Measurements from ENCODE around the gene POLRMT. TPM values are rescaled to one million over a fixed set of nuclear protein-coding genes. Genes with fewer than 3 reads are reported as not detected.

The POLRMT gene
- 10 to 100 TPM; 37.8 to 61.1 (median 46.9) TPM for total RNA-seq

DNA sequence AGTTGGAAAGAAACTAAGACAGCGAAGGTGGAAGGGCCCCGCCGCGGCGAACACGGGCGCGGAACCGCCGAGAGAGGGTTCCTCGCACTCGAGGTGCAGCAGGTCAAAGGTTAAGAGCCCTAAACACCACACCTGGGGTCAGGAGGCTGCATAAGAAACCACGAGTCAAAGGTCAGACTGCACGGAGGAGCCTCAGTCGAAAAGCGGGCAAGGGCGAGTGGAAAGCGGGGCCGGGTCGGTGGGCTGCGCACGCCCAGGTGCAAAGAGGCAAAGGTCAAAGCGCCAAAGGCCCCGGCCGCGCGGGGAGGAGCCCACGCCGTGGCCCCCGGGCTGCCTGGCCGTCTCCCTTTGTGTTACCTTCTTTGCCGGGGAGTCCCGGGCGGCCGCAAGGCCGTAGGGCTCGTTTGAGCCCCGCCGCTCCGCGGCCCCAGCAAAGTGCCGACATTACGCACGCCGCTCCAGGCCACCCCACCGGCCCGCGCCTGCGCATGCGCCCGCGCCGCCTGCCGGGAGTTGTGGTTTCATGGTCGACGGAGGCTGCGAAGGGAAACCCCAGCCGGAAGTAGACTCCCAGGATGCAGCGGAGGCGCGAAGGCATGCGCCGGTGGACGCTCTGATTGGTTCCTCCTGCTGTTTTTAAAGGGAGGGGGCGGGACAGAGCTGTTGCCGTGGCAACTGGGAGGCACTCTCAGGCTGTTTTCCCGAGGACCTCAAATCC, at the start of gene POLRMT:
TSS of gene POLRMT (minus strand) at position 470 of the 718 bp plus-strand sequence. CDS start at position 445, 25 bp downstream.
- TF ChIP-seq CTCF (IDR thresholded peaks at IDR 0.05) (no peak), POLR2A (IDR thresholded peaks at IDR 0.05) (no peak)
- 0 to 1% methylated on average over 53 to 54 of the region's 67 CpGs for WGBS, 2 donors
- intact Hi-C loops (cut with DNase I; ENCODE audit: low total_unique reads) = no loop called here
- peak; percentile 98 to 100 for DNase-seq (ENCODE audit: low spot score in 2 of 2)
- H3K4me3 ChIP-seq (ENCODE audit: low read depth, poor library complexity, severe bottlenecking) = peak within 1 kb of the TSS; percentile 85

- no peak overlapping the region for H3K4me3 ChIP-seq (ENCODE audit: low read depth, poor library complexity, severe bottlenecking)
- 74 to 81% methylated on average over 8 to 22 of the region's 25 CpGs for WGBS, 2 donors
- no peak for TF ChIP-seq POLR2A (IDR thresholded peaks at IDR 0.05)
- no peak for TF ChIP-seq CTCF (IDR thresholded peaks at IDR 0.05)
- no peak for DNase-seq (ENCODE audit: low spot score in 2 of 2)
- intact Hi-C loops (cut with DNase I; ENCODE audit: low total_unique reads) = no loop called here
Observed at GRCh38 chr19:682678-683320, 49.5 kb upstream of the POLRMT start.

DNA sequence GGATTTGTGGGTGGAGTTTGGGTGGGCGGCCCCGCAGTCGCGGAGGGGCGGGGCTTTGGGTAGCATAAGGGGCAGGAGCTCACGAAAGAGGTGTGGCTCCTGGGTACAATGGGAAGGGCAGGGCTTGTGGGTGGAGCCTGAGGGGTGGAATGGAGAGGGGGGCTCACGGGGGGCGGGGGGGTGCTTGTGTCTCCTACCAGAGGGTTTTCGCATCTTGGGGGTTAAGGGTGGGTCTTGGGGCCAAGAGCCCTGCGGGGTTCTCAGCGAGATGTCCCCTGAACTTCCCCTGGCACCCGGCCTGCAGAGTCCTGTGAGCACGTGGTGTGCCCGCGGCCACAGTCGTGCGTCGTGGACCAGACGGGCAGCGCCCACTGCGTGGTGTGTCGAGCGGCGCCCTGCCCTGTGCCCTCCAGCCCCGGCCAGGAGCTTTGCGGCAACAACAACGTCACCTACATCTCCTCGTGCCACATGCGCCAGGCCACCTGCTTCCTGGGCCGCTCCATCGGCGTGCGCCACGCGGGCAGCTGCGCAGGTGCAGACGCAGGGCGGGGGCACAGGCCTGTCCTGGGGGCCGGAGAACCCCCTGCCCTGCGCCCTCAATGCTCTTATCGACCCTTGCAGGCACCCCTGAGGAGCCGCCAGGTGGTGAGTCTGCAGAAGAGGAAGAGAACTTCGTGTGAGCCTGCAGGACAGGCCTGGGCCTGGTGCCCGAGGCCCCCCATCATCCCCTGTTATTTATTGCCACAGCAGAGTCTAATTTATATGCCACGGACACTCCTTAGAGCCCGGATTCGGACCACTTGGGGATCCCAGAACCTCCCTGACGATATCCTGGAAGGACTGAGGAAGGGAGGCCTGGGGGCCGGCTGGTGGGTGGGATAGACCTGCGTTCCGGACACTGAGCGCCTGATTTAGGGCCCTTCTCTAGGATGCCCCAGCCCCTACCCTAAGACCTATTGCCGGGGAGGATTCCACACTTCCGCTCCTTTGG, 48.0 kb upstream of the POLRMT start:
- no peak for TF ChIP-seq POLR2A (IDR thresholded peaks at IDR 0.05)
- no peak for TF ChIP-seq CTCF (IDR thresholded peaks at IDR 0.05)
- peak in 1 of 2 donors; percentile 92 for DNase-seq (ENCODE audit: low spot score in 2 of 2)
- 65% methylated on average over 48 to 51 of the region's 54 CpGs for WGBS, 2 donors
- intact Hi-C loops (cut with DNase I; ENCODE audit: low total_unique reads) = no loop called here
- no peak overlapping the region for H3K4me3 ChIP-seq (ENCODE audit: low read depth, poor library complexity, severe bottlenecking)

- TF ChIP-seq CTCF (IDR thresholded peaks at IDR 0.05) (no peak), POLR2A (IDR thresholded peaks at IDR 0.05) (no peak)
Observed at GRCh38 chr19:680287-681028, 47.1 kb upstream of the POLRMT start.

More at GRCh38 chr19:680287-681028, 47.1 kb upstream of the POLRMT start:
- WGBS, 2 donors = 1 to 2% methylated on average over 15 to 26 of the region's 70 CpGs
- peak; percentile 100 for DNase-seq (ENCODE audit: low spot score in 2 of 2)
- intact Hi-C loops (cut with DNase I; ENCODE audit: low total_unique reads) = no loop called here
- peak overlapping the region; percentile 82 for H3K4me3 ChIP-seq (ENCODE audit: low read depth, poor library complexity, severe bottlenecking)
